GM19452 (cell line): ENCODE results near the gene SART1.
"Not testable (repeated sequence)": the region's sequence is repeated elsewhere in the genome, so short reads cannot be mapped to it uniquely, and the experiment has no call there.

Experiments used
- ATAC-seq: cut with Tn5 transposase; IDR thresholded peaks from one replicate; pipeline ENCODE4 v1.9.1; 2021; ENCODE audit not compliant: unreplicated experiment

SART1 gene

GRCh38 chr11:66014804-66015453, 53.4 kb downstream of the SART1 start:
- no peak for ATAC-seq

GRCh38 chr11:66015454-66015881, 53.9 kb downstream of the SART1 start:
- no peak for ATAC-seq

GRCh38 chr11:66015936-66016792, 54.6 kb downstream of the SART1 start:
- ATAC-seq, result no peak

- no peak for ATAC-seq
Observed at GRCh38 chr11:66016793-66017177, 55.3 kb downstream of the SART1 start.

- no peak for ATAC-seq
Observed at GRCh38 chr11:66017321-66017720, 55.8 kb downstream of the SART1 start.

GRCh38 chr11:66020212-66020611, 58.7 kb downstream of the SART1 start:
- ATAC-seq, result no peak

GRCh38 chr11:66020618-66021357, 59.3 kb downstream of the SART1 start:
- no peak for ATAC-seq

- no peak for ATAC-seq
Observed at GRCh38 chr11:66022401-66023185, 61.1 kb downstream of the SART1 start.

GRCh38 chr11:66023186-66023440, 61.6 kb downstream of the SART1 start:
- not testable (repeated sequence) for ATAC-seq

GRCh38 chr11:66026017-66026529, 64.5 kb downstream of the SART1 start, which contains the start of gene CATSPER1:
Gene CATSPER1, minus strand, starts transcription at chr11:66026479. Its CDS starts 100 bp downstream, at chr11:66026379.
- ATAC-seq, result no peak
